KMS-11 (cell line): ENCODE results near the gene TMEM107.
A peak's percentile ranks its signal among the peaks of the same experiment; 100 is the strongest.

Experiments
- H2AFZ ChIP-seq: fragments of 200-600 bp; sonication (generic); 2 replicates; pipeline ENCODE4 v1.6.1; 2016; ENCODE audit warnings: antibody characterized with exemption, mixed run types, low read depth
- H3K27ac ChIP-seq: fragments of 200-600 bp; sonication (generic); 2 replicates; pipeline ENCODE4 v1.6.1; 2016; ENCODE audit warnings: mild to moderate bottlenecking, mixed run types
- H3K27me3 ChIP-seq: fragments of 200-600 bp; sonication (generic); 2 replicates; pipeline ENCODE4 v1.6.1; 2017; ENCODE audit warnings: mild to moderate bottlenecking, low read depth, mixed run types, moderate library complexity; ENCODE audit not compliant: insufficient read depth
- H3K36me3 ChIP-seq: fragments of 200-600 bp; sonication (generic); 2 replicates; pipeline ENCODE4 v1.6.1; 2017; ENCODE audit warnings: mild to moderate bottlenecking, mixed run types; ENCODE audit not compliant: insufficient read depth
- H3K4me1 ChIP-seq: fragments of 200-600 bp; sonication (generic); 2 replicates; pipeline ENCODE4 v1.6.1; 2016; ENCODE audit warnings: mild to moderate bottlenecking, low read depth, mixed run types; ENCODE audit not compliant: poor library complexity, severe bottlenecking
- H3K4me2 ChIP-seq: fragments of 200-600 bp; sonication (generic); 2 replicates; pipeline ENCODE4 v1.7.0; 2016; ENCODE audit warnings: mild to moderate bottlenecking, mixed run types
- H3K4me3 ChIP-seq: fragments of 200-600 bp; sonication (generic); IDR thresholded peaks from 2 replicates; pipeline ENCODE4 v1.6.1; 2017; ENCODE audit warnings: low read depth, low read length, mixed read lengths; ENCODE audit not compliant: insufficient read depth
- H3K79me2 ChIP-seq: fragments of 200-600 bp; sonication (generic); 2 replicates; pipeline ENCODE4 v1.6.1; 2016; ENCODE audit warnings: low read depth, mixed run types; ENCODE audit not compliant: insufficient read depth
- H3K9ac ChIP-seq: fragments of 200-600 bp; sonication (generic); 2 replicates; pipeline ENCODE4 v1.6.1; 2016; ENCODE audit warnings: mild to moderate bottlenecking, mixed run types
- H4K20me1 ChIP-seq: fragments of 200-600 bp; sonication (generic); 2 replicates; pipeline ENCODE4 v1.6.1; 2016; ENCODE audit warnings: mild to moderate bottlenecking, mixed run types; ENCODE audit not compliant: insufficient read depth
- CTCF ChIP-seq: fragments of 200-600 bp; sonication (generic); conservative IDR thresholded peaks from 2 replicates; pipeline ENCODE4 v1.6.1; 2017; ENCODE audit warnings: low read depth, mild to moderate bottlenecking, antibody characterized with exemption, low read length, moderate library complexity, mixed read lengths

TMEM107 gene

GRCh38 chr17:8138374-8138671 lies 37.9 kb downstream of the TMEM107 start:
- no peaks in the 10 kb centered on the region for H3K36me3 ChIP-seq
- no peaks in the 10 kb centered on the region for H4K20me1 ChIP-seq
- no peaks in the 10 kb centered on the region for H3K27me3 ChIP-seq
- H3K79me2 ChIP-seq = no peaks in the 10 kb centered on the region
- peak overlapping the region; percentile 49; the same call in 1 of the 2 replicates for H2AFZ ChIP-seq
- no peak overlapping the region for H3K27ac ChIP-seq
- no peaks in the 10 kb centered on the region for H3K4me1 ChIP-seq
- H3K4me2 ChIP-seq = peak overlapping the region; percentile 25; the same call in 1 of the 2 replicates
- no peak overlapping the region for H3K4me3 ChIP-seq
- H3K9ac ChIP-seq = no peak overlapping the region
- TF ChIP-seq CTCF = no peak

- Histone ChIP-seq H3K27me3 (no peaks in the 10 kb centered on the region), H3K4me1 (no peaks in the 10 kb centered on the region), H3K4me2 (peak overlapping the region; percentile 25; the same call in 1 of the 2 replicates), H3K27ac (no peak overlapping the region), H3K9ac (no peak overlapping the region; the same call in 1 of the 2 replicates), H4K20me1 (no peaks in the 10 kb centered on the region), H3K79me2 (no peaks in the 10 kb centered on the region), H2AFZ (peak overlapping the region; percentile 49; the same call in 1 of the 2 replicates), H3K36me3 (no peaks in the 10 kb centered on the region), H3K4me3 (no peak overlapping the region)
- TF ChIP-seq CTCF = no peak
Measured at GRCh38 chr17:8137645-8138373, 38.4 kb downstream of the TMEM107 start.

GRCh38 chr17:8133941-8134340 lies 42.2 kb downstream of the TMEM107 start:
- Histone ChIP-seq H3K36me3 (no peaks in the 10 kb centered on the region), H3K27ac (no peak overlapping the region), H3K79me2 (no peaks in the 10 kb centered on the region), H3K4me1 (no peaks in the 10 kb centered on the region), H3K4me2 (no peak overlapping the region), H3K27me3 (no peaks in the 10 kb centered on the region), H2AFZ (no peak overlapping the region), H3K4me3 (no peak overlapping the region), H3K9ac (no peak overlapping the region), H4K20me1 (no peaks in the 10 kb centered on the region)
- no peak for TF ChIP-seq CTCF

- no peak overlapping the region for H3K4me2 ChIP-seq
- H2AFZ ChIP-seq = no peak overlapping the region
- H3K27me3 ChIP-seq = no peaks in the 10 kb centered on the region
- H3K36me3 ChIP-seq = no peaks in the 10 kb centered on the region
- no peaks in the 10 kb centered on the region for H3K79me2 ChIP-seq
- H3K27ac ChIP-seq = no peak overlapping the region
- H3K9ac ChIP-seq = no peak overlapping the region
- H3K4me1 ChIP-seq = no peaks in the 10 kb centered on the region
- H3K4me3 ChIP-seq = no peak overlapping the region
- no peak for TF ChIP-seq CTCF
- no peaks in the 10 kb centered on the region for H4K20me1 ChIP-seq
Measured at GRCh38 chr17:8133399-8133798, 42.8 kb downstream of the TMEM107 start.
